Thoracic aorta (tissue), 2 donors: ENCODE measurements around the gene PPP2R1B. TPM values are rescaled to one million over a fixed set of nuclear protein-coding genes. Genes with fewer than 3 reads are reported as not detected.

ENCODE experiments used
- ATAC-seq: fragments of 150-250 bp; one replicate; pipeline ENCODE4 v1.8.0; 2017; ENCODE audit warnings: low read depth; ENCODE audit not compliant: insufficient number of reproducible peaks, low FRiP score
- DNase-seq: peaks from one replicate; pipeline ENCODE4 v3.0.0-alpha.2; 2020; ENCODE audit warnings: low spot score
- H3K27ac ChIP-seq, 2 donors: fragments of 200-600 bp; sonication (generic); 1 replicate in 1 of 2; 2 replicates in 1 of 2; pipeline ENCODE4 v1.5.1; 2016; ENCODE audit warnings: mild to moderate bottlenecking in 2 of 2, moderate library complexity in 2 of 2
- H3K27me3 ChIP-seq: fragments of 200-600 bp; sonication (generic); replicated peaks from 2 replicates; pipeline ENCODE4 v1.6.0; 2016; ENCODE audit warnings: mild to moderate bottlenecking; ENCODE audit not compliant: insufficient read depth
- H3K36me3 ChIP-seq: fragments of 200-600 bp; sonication (generic); one replicate; pipeline ENCODE4 v1.5.1; 2016
- H3K4me1 ChIP-seq, 2 donors: fragments of 200-600 bp; sonication (generic); 1 replicate in 1 of 2; 2 replicates in 1 of 2; pipeline versions ENCODE4 v1.5.1 to v1.6.0; 2016; ENCODE audit warnings: low read depth in 2 of 2, mild to moderate bottlenecking in 1 of 2; ENCODE audit not compliant: control insufficient read depth in 1 of 2
- H3K4me3 ChIP-seq: fragments of 200-600 bp; sonication (generic); 2 replicates; pipeline ENCODE4 v1.5.1; 2016; ENCODE audit warnings: mild to moderate bottlenecking
- H3K9me3 ChIP-seq: fragments of 200-600 bp; sonication (generic); 2 replicates; pipeline ENCODE4 v1.5.1; 2016
- CTCF ChIP-seq: fragments of 200-600 bp; sonication (generic); IDR thresholded peaks from one replicate; pipeline ENCODE4 v1.5.1; 2019; ENCODE audit warnings: antibody characterized with exemption
- total RNA-seq, 2 donors: library from RNA; depleted of rRNA; stranded (reverse); fragments of >200 nt; gene quantifications; one replicate each; pipeline versions ENCODE4 v1.1.0 to v1.2.3, GENCODE V29; 2016

The PPP2R1B gene
- 10 to 100 TPM; 22.5 to 34.5 TPM for total RNA-seq

- Histone ChIP-seq H3K27me3 (no peaks in the 10 kb centered on the region), H3K9me3 (no peaks in the 10 kb centered on the region), H3K4me1 (peaks cover 16 to 23% of the 10 kb centered on the region in 2 donors), H3K36me3 (peaks cover 20% of the 10 kb centered on the region), H3K4me3 (peak within 1 kb of the TSS; percentile 97), H3K27ac (peak within 1 kb of the TSS; percentile 85 to 86)
- DNase-seq (no peak), ATAC-seq (peak; percentile 92)
- TF ChIP-seq CTCF, result no peak
These were observed at the start of gene PPP2R1B for GRCh38 chr11:111765984-111766833. PPP2R1B (minus strand) TSS chr11:111766389; CDS start chr11:111766361, 28 bp downstream.

- no peak for DNase-seq
- no peak overlapping the region for H3K27ac ChIP-seq
These were observed 49.3 kb upstream of the PPP2R1B start for GRCh38 chr11:111815489-111815888.

GRCh38 chr11:111814557-111815320, 48.5 kb upstream of the PPP2R1B start:
- no peak overlapping the region for H3K27ac ChIP-seq
- ATAC-seq, result no peak
- no peaks in the 10 kb centered on the region for H3K27me3 ChIP-seq
- no peaks in the 10 kb centered on the region for H3K9me3 ChIP-seq
- peaks cover 0 to 4% of the 10 kb centered on the region in 2 donors for H3K4me1 ChIP-seq
- H3K4me3 ChIP-seq, result no peak overlapping the region
- no peak for DNase-seq
- no peak for TF ChIP-seq CTCF
- H3K36me3 ChIP-seq, result peaks cover 4% of the 10 kb centered on the region

More at GRCh38 chr11:111815489-111815888, 49.3 kb upstream of the PPP2R1B start:
- ATAC-seq, result no peak
- Histone ChIP-seq H3K4me3 (no peak overlapping the region), H3K27me3 (no peaks in the 10 kb centered on the region), H3K4me1 (peaks cover 0 to 8% of the 10 kb centered on the region in 2 donors), H3K36me3 (peaks cover 4% of the 10 kb centered on the region), H3K9me3 (no peaks in the 10 kb centered on the region)
- no peak for TF ChIP-seq CTCF

- H3K4me1 ChIP-seq, result peaks cover 0 to 4% of the 10 kb centered on the region in 2 donors
- no peak overlapping the region for H3K27ac ChIP-seq
- no peaks in the 10 kb centered on the region for H3K27me3 ChIP-seq
- ATAC-seq (no peak), DNase-seq (no peak)
- no peak overlapping the region for H3K4me3 ChIP-seq
- no peaks in the 10 kb centered on the region for H3K9me3 ChIP-seq
- TF ChIP-seq CTCF, result no peak
- peaks cover 4% of the 10 kb centered on the region for H3K36me3 ChIP-seq
These were observed 47.9 kb upstream of the PPP2R1B start for GRCh38 chr11:111814106-111814505.

- no peaks in the 10 kb centered on the region for H3K9me3 ChIP-seq
- no peak overlapping the region for H3K27ac ChIP-seq
- H3K36me3 ChIP-seq, result peaks cover 11% of the 10 kb centered on the region
- no peak for ATAC-seq
- no peak overlapping the region for H3K4me3 ChIP-seq
- H3K4me1 ChIP-seq, result peaks cover 0 to 4% of the 10 kb centered on the region in 2 donors
- TF ChIP-seq CTCF, result no peak
- no peaks in the 10 kb centered on the region for H3K27me3 ChIP-seq
- no peak for DNase-seq
These were observed 46.0 kb upstream of the PPP2R1B start for GRCh38 chr11:111812211-111812610.
